ENCODE results near the gene MAST2. TPM values are rescaled to one million over a fixed set of nuclear protein-coding genes. Genes with fewer than 3 reads are reported as not detected.

The MAST2 gene
- total and polyA plus RNA-seq, 3 donors from 2014 or later = 88.4 to 158 (median 113) TPM

DNA sequence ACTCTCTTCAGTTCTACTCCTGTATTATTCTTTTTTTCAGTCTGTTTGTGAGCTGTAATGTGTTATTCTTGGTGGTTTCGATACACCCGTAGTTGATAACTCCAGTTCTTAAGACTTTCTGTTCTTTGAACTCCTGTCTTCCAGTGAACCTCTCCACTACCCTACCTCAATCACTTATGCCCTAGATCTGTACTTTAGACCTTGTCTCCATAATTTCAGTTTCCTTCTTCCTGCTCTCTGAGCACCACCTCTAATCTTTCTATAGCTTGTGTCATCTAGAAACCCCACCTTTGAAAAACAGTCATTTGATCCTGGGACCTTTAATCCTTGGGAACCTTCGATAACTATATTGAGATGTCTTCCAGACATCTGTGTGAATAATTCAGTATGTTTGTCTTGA is 169.7 kb downstream of the MAST2 start:
- WGBS, 2 donors = 94 to 97% methylated on average over 3 of the region's 3 CpGs
- no peak for DNase-seq
- intact Hi-C loops (cut with DNase I; ENCODE audit: low total_unique reads) = no loop called here
- Histone ChIP-seq H3K9me3 (no peaks in the 10 kb centered on the region), H3K36me3 (ENCODE audit: low read depth, missing control alignments) (no peaks in the 10 kb centered on the region), H3K4me3 (no peak overlapping the region), H3K27me3 (no peaks in the 10 kb centered on the region), H3K27ac (no peak overlapping the region), H3K4me1 (peaks cover 16% of the 10 kb centered on the region)
- no peak for TF ChIP-seq POLR2A (IDR thresholded peaks at IDR 0.05)
- TF ChIP-seq, protein P1, sequence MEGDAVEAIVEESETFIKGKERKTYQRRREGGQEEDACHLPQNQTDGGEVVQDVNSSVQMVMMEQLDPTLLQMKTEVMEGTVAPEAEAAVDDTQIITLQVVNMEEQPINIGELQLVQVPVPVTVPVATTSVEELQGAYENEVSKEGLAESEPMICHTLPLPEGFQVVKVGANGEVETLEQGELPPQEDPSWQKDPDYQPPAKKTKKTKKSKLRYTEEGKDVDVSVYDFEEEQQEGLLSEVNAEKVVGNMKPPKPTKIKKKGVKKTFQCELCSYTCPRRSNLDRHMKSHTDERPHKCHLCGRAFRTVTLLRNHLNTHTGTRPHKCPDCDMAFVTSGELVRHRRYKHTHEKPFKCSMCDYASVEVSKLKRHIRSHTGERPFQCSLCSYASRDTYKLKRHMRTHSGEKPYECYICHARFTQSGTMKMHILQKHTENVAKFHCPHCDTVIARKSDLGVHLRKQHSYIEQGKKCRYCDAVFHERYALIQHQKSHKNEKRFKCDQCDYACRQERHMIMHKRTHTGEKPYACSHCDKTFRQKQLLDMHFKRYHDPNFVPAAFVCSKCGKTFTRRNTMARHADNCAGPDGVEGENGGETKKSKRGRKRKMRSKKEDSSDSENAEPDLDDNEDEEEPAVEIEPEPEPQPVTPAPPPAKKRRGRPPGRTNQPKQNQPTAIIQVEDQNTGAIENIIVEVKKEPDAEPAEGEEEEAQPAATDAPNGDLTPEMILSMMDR (IDR thresholded peaks at IDR 0.05) = no peak

DNA sequence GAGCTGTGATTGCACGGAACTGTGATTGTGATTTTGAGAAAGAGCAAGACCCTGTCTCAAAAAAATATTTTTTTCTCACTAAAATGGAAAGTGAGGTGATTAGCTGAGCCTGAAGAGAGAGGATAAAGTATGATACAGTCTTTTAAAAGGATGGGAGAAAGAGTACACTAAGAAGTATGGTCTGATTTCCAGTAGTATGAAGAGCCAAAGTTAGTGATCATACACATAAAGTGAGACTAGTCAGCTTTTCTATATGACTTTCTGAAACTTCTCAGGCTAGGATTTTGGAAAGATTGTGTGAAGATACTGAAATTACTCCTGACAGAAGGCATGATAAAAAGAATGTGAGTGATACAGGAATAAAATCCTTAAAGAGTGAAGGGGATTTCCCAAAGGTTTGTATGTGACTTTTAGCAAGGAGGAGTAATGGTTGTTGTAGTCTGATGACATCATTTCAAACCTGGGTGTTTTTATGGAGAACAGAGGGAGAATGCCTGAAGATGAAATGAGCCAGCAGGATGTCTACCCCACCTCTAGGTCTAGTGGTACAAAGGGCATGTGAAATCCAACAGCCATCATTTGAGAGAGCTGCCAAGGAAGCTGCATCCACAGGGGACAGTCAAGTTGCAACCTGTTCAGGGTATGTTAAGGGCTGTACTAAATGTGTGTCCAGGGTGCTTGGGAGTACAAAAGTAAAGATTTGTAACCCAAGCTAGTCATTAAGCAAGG is 171.3 kb downstream of the MAST2 start:
- intact Hi-C loops (cut with DNase I; ENCODE audit: low total_unique reads) = no loop called here
- 100% methylated on average over 1 of the region's 1 CpG for WGBS, 2 donors
- H3K9me3 ChIP-seq = no peaks in the 10 kb centered on the region
- H3K27me3 ChIP-seq = no peaks in the 10 kb centered on the region
- H3K36me3 ChIP-seq (ENCODE audit: low read depth, missing control alignments) = no peaks in the 10 kb centered on the region
- DNase-seq = no peak
- H3K27ac ChIP-seq = no peak overlapping the region
- H3K4me1 ChIP-seq = peaks cover 8% of the 10 kb centered on the region
- TF ChIP-seq, protein P1 (IDR thresholded peaks at IDR 0.05) = no peak
- TF ChIP-seq POLR2A (IDR thresholded peaks at IDR 0.05) = no peak
- H3K4me3 ChIP-seq = no peak overlapping the region

DNA sequence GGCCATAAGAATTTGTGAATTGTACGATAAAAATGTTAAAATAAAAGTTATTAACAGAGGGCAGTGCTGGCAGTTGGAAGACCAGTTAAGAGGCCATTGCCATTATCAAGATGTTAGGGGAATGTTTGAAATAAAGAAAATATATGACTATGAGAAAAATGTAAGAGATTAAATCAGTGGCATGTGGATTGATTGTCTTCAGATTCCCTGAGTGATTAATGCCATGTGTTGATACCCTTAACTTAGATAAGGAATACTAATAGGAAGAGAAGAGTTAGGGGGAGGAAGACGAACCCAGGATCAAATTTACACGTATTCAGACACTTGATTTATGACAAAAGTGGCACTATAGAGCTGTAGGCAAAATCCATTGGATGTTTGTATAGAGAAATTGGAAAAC is 173.2 kb downstream of the MAST2 start:
- no peak overlapping the region for H3K4me3 ChIP-seq
- DNase-seq = no peak
- no peaks in the 10 kb centered on the region for H3K27me3 ChIP-seq
- no peaks in the 10 kb centered on the region for H3K9me3 ChIP-seq
- no peak for TF ChIP-seq POLR2A (IDR thresholded peaks at IDR 0.05)
- TF ChIP-seq, protein P1 (IDR thresholded peaks at IDR 0.05) = no peak
- no peak overlapping the region for H3K27ac ChIP-seq
- no peaks in the 10 kb centered on the region for H3K4me1 ChIP-seq
- intact Hi-C loops (cut with DNase I; ENCODE audit: low total_unique reads) = no loop called here
- H3K36me3 ChIP-seq (ENCODE audit: low read depth, missing control alignments) = no peaks in the 10 kb centered on the region
- WGBS, 2 donors = 90 to 91% methylated on average over 3 of the region's 3 CpGs

DNA sequence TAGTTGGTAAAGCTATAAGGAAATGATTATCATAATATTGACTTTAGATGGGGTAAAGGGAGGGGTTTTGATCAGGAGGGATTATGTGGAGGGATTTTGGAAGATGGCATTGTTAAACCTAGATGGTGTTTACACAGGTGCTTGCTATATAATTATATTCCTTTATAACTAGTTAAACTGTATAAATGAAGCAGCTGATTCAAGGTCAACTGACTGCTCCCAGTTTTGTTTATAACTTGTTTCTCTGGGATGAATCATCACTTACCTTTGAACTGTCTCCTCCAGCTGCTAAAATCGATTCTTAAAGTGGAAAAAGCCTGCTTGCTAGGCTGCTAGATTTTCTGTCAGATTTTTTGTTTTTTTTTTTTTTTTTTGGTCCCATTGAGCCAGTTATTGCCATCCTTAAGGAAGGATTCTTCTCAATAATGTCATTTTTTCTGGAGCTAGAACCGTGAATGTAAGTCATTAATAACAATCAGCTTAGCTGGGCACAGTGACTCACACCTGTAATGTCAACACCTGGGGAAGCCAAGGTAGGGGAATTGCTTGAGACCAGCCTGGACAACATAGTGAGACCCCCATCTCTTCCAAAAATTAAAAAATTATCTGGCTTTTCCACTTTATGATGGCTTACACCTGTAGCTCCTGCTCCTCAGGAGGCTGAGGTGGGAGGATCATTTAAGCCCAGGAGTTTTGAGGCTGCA is 175.8 kb downstream of the MAST2 start:
- H3K27me3 ChIP-seq = no peaks in the 10 kb centered on the region
- intact Hi-C loops (cut with DNase I; ENCODE audit: low total_unique reads) = no loop called here
- no peak for TF ChIP-seq POLR2A (IDR thresholded peaks at IDR 0.05)
- TF ChIP-seq, protein P1 (IDR thresholded peaks at IDR 0.05) = no peak
- DNase-seq = no peak
- H3K9me3 ChIP-seq = no peaks in the 10 kb centered on the region
- WGBS, 2 donors = 47 to 56% methylated on average over 2 of the region's 2 CpGs
- H3K36me3 ChIP-seq (ENCODE audit: low read depth, missing control alignments) = no peaks in the 10 kb centered on the region
- no peak overlapping the region for H3K4me3 ChIP-seq
- no peaks in the 10 kb centered on the region for H3K4me1 ChIP-seq
- H3K27ac ChIP-seq = no peak overlapping the region

Data from testis (tissue), 3 donors.